ENCODE measurements around the gene ZHX3.
A peak's percentile ranks its signal among the peaks of the same experiment; 100 is the strongest.
"Not testable (repeated sequence)": the region's sequence is repeated elsewhere in the genome, so short reads cannot be mapped to it uniquely, and the experiment has no call there.

Gene ZHX3

DNA sequence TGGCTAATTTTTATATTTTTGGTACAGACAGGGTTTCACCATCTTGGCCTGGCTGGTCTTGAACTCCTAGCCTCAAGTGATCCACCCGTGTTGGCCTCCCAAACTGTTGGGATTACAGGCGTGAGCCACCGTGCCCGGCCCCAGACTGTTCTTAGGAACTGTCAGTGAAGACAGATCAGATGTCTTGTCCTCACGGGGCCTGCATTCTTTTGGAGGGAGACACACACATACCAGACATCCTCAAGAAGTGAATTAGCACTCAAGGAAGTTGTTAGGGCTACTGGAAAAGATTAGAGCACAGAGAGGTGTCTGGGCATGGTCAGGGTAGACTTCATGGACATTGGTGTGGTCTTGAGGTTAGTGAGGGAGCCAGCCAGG, 12.8 kb upstream of the ZHX3 start:
- DNase-seq: no peak

DNA sequence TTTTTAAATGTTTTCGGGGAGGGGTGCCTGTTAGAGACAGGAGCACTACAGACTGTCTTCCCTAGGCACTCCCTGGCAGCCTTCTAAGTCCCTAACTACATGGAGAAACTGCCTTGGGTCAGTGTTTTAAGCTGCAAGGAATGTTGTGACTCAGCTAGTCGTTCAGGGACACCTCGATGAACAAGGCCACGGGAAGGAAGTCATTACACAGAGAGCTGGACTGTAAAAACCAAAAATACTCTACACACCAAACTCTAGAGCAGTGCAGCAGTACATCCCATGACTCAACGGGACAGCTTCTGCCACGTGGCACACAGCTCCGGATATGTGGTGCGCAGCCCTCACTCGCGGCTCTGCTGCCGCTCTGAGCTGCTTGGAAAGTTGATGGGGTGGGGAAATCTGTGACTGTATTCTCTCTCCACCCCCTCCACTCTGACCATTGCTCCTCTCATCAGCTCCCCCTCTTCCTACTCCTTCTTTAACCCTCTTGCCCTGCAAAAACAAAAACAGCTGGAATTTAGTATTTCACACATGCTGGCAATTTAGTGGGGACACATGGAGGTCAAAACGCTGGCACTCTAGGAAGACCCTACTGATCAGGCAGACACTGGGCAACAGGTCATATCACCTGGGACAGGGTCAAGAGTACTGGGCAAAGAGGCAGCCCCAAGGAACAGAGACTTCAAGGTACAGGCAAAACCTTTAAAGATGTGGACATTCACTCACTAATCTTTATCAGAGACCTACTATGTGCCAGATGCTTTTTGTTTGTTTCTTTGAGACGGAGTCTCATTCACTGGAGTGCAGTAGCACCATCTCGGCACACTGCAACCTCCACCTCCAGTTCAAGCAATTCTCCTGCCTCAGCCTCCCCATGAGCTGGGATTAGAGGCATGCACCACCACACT, 12.2 kb upstream of the ZHX3 start:
- DNase-seq: peak; percentile 70

DNA sequence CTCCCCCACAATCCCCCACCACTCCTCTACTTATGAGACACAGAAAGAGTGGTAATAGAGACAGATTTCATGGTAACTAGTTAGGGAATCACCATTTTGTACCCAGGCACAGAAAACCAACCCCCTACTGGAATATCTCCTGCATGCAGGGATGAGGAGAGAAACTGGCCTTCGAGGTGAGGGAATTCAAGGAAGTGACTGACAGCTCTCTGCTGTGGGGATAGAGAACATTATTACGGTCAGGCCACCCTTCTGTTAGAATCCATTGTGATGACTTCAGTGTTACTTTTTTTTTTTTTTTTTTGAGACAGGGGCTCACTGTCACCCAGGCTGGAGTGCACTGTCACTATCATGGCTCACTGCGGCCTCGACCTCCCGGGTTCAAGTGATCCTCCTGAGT, 9.6 kb upstream of the ZHX3 start:
- DNase-seq: no peak

DNA sequence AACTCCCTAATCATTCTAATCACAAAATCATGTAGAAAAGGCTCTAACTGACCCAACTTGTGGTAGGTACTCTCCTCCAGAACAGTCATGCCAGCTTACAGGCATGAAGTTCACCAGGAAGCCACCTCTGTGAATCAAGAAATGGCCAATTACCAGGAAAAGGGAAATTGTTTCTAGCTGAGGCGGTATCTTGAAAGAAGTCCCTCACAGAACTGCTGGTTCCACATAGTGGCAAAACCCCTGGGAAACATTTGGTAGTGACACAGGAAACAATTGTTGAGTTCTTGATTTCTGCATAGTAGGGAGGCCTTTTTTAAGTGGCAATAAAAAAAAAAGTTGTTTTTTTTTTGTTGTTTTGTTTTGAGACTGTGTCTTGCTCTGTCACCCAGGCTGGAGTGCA, 3.4 kb upstream of the ZHX3 start:
- DNase-seq: no peak

DNA sequence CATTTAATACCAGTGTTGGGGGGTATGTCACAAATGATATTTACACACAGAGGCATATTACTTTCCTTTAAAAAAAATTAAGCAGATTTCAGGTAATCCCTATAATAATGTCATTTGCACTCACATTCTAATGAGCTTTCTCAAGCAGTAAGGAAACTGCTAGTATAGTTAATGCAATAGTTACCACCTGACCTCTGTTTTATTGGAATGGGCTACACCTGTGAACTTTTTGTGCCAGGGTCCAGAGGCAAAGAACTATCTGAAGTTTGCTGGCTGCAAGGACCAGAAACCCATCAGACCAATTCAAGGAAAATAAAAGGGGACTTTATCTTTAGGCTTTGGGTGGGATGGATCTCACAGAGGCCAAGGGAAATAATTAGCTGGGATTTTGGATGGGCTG, 2.9 kb upstream of the ZHX3 start:
- DNase-seq: no peak

DNA sequence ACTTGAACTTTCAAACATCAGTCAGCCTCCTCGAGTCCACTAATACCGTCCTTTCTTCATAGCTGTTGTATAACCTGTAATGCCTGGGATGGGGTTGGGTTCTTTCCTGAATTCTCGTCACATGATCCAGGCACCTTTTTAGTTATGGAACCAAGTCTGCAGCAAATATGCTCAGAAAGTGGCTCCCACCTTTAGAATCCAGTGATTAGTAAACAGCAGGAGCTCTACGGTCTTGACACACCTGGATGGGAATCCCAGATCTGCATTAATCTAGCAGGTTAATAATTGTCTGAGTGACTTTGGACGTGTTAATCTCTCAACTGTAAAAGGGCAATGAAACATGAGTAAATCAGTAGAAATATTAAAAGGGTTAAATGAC, 729 bp upstream of the ZHX3 start:
- DNase-seq: no peak

DNA sequence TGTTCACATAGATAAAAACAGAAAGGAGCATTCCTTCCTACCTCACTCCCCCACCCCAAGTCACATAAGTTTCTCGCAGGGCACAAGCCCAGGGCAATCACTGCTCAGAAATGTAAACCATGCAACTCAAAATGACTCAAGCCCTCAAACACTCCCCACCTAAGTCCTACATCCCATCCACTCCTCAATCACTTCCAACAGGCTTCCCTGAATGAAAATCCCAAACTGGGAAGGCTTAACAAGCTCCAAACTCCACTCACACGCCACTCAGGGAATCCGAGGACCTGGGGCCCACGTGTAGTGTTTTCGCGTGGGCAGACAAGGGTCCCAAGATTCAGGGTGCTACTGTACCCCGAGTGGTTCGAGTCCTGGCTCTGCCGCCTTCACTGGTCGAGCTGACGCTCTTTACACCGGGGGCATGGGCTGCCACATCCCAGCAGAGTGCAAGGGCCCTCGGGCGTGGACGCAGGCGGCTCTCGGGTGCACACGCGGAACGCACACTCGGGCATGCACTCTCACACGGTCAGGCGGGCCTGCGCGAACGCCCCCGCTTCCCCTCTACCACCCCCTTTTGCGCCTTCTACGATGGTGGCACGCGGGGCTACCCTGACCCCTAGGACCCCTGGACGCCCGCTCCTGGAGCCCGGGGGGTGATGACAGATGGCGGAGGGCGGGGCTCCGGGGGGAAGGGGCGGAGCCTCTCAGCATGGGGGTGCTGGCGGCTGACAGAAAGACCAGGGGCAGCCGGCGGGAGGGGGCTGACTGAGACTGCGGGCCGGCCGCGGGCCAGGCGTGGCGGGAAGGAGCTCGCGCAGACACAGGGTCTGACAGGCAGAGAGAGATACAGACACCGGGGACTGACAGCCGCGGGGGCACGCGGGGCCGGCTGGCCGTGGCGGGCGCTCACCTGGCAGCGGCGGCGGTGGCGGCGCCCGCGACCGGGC, 657 bp downstream of the ZHX3 start:
- DNase-seq: peak; percentile 86

DNA sequence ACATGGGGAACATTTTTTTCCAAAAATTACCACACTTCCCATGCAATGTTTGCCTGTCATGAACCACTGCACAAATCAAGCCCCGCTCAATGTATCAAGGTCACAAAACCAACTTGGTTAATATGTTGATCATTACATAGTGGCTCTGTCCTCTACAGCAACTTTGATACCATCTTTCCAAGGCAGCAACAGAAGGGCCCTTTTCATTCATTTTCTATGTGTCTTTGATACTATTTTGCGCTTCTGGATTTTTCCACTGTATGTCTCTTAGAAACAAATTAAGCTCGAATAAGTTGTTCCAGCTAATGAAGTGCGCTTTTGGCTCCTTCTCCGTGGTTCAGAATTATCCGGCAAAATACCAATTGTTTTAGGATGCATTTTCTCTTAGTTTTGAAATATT, 1.5 kb downstream of the ZHX3 start:
- no peak for DNase-seq

DNA sequence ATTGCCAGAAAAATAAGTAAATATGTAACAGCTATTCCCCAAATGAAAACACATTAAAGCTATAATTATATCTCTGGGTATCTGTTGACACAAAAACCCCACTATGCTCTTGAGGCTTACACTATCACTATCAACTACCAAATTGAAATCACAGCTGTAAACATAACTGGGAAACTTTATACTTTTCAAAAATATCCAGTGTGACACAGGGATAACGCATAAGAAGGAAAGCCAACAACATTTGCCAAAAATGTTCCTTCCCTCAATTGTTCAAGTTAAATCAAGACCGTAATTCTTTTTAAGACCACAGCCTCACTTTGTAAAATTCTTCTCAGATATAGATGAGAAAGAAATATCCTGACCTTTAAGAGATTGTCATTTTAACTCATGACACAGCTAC, 3.1 kb downstream of the ZHX3 start:
- no peak for DNase-seq

DNA sequence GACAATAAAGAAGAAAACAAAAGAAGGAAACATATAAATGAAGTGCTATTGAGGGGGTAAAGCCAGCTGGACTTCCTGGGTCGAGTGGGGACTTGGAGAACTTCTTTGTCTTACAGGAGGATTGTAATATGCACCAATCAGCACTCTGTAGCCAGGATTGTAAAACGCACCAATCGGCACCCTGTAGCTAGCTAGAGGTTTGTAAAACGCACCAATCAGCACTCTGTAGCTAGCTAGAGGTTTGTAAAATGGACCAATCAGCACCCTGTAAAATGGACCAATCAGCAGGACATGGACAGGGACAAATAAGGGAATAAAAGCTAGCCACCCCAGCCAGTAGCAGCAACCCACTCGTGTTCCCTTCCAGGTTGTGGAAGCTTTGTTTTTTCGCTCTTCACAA, 5.5 kb downstream of the ZHX3 start:
- not testable (repeated sequence) for DNase-seq

DNA sequence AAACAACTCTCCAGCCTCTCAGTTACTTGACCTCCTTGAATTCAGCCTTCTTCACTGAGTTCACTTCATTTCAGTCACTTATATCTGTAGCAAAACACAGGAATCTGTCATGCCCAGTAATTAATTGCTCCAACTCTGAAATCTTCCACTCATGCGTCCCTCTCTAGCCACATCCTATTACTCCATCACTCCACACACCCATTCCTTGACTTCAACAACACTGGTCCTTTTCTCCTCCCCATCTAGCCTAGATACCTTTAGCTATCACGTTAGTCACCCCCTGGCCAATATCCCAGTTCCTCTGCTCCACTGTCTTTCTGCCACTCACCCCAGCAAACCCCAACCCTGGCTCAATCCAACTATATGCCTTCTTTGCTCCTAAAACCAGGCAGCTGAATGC, 7.7 kb downstream of the ZHX3 start:
- DNase-seq: no peak

DNA sequence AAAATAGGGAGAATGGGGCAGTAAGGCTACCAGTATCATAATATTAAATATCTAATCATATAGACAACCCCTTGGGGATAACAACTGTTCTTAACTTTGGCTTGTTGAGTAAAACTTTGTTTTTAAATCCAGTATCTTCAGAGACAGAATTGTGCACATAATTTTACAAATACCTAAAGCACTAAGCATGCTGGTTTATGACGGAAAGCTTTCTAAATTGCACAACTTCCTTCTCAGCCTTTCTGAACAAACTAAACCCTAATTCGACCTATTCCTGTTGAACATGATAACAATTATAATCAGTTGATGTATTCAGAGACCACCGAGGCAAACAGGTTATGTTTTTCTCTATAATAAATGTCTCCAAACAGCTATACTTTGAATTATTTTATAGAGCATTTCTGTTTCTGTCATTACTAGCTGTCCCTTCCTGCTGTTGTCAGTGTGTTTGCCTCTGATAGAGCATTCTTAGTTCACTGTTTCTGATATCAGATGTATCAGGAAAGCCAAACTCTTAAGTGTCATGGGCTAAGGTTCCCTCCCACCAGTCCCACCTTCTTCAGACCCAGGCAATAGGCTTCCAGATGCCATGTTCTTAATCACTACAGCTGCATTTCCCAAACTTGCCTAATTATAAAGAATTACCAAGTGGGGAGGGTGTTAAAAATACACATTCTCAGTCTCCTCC, 8.7 kb downstream of the ZHX3 start:
- DNase-seq: no peak

DNA sequence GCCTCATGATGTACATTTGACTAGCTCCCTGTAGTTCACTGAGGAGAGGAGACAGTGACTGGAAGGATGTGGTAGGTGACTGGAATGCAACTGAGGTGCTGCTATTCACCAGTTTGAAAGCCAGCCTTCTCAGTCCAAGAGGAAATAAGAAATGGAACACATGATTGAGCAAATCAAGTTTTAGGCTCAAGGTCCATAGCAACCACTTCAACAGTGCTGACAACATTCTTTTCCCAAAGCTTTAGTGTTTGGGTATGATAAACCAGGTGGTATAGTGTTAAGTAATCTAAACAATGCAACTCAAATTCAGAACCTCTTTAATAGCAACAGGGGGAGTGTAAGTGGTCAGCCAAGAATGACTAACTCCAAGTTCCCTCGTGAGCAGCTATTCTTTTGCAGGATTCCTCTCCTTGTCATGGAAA, 9.2 kb downstream of the ZHX3 start:
- DNase-seq: no peak

DNA sequence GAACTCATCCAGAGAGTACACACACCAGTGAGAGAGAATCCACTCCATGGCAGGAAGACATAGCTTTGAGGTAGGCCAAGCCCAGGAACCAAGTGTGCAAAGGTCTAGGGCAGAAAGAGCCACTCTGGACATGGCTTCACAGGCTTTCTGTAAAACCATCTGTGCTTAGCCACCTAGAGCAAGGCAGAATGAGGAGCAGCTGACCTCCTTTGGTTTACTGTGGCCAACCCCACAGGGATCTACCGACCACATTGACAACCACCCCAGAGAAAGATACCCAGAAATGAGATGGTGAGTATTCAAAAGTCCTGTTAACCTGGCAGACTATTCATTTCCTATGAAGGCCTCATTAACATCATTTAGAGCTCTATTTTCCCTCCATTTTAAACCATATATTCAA, 10.5 kb downstream of the ZHX3 start:
- DNase-seq: no peak

DNA sequence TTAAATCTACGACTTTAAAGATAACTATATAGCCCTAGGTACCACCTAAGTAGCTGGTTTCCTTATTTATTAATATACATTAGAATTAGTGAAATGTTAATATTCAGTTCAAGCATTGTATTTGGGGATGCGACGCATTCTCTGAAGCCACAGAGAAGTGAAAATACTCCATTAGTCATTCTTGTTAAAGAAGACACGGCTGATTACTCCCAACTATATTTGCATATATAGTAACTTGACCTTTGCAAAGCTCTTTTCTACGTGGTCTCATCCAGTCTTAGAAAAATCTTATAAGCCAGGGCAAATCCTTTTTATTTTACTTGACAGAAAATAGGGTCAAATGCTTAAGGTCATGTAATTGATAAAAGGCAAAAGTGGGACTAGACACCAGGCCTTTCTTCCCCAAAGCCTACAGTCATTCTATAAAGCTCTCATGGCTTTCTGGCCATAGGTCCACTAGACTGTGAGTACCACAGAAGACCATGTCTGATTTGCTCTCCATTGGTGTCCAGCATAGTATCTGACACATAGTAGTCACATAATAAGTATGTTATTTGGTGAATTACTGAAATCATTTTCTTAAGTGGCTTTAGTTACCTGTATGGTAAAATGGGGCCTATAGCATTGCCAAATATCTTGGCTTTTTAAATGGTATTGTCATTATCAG, 11.3 kb downstream of the ZHX3 start:
- no peak for DNase-seq

DNA sequence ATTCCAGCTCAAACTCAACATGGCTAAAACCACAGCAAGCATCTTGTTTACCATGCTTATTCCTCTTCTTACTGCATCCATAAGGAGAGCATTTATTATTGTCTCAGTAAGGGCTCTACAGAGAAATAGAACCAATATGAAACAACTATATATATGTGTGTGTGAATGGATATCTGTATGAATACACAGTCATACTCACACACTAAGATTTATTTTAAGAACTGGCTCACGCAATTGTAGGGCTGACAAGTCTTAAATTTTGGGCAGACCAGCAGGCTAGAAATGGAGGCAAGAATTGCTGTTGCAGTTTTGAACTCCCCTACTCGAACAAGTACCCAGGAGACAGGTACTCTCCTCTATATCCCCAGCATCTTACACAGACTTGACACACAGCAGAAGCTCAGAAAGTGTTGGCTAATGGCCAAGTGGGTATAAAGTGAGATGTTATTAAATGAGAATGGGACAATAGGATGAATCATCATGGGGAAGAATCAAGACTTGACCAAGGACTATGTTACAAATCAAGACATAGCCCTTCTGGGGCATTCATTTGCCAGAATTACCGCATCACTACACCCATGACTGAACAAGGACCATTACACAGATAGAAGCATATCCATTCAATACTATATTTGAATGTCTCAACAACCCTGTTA, 13.0 kb downstream of the ZHX3 start:
- DNase-seq: no peak

DNA sequence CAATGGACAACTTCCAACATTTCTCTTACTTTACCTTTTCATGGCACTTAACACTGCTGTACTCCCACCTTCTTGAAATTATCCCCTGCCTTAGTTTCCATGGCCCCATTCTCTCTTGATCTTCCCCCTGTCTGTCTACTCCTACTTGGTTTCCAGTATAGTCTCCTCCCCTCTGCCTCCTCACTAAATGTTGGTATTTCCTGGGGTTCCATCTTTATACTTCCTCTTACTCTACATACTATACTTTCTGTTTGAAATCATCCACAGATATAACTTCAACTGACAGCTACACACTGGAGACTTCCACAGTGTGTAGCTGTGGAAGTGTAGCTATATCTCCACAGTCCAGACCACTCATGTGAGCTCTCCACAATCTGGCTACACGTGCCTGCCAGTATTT, 13.5 kb downstream of the ZHX3 start:
- no peak for DNase-seq

DNA sequence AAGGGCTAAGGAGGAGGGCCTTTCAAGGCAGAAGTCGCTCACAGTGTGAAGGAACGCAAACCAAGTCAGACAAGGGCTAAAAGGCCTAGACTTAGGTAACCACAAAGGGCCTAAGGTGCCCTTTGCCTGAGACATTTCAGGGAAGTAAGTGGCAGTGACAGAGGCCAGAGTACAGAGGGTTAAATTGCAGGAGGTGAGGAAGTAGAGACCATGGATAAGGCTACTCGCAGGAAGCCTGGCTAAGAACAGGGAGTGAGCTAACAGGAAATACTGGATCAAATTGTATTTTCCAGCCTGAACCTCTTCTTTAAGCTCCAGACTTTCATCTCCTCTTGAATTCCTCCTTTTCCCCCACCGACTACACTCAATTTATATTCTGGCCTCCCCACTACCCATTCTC, 16.6 kb downstream of the ZHX3 start:
- no peak for DNase-seq

DNA sequence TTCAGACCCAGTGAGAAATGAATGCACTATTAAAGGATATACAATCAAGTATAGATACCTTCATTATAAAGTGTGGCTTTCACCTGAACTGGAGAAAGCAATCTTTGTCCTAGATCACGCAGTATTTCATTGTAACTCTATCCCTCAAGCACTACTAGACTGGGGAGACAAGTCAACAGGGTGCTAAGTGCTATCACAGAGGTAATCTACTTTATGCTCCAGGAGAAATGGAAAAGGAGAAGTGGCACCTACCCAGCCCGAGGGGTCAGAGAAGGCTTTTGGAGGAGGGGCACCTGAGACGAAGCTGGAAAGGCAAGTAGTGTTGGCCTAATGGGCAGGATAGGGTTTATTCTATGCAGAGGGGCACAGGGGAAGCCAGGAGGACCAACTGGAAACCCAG, 17.1 kb downstream of the ZHX3 start:
- DNase-seq: no peak

DNA sequence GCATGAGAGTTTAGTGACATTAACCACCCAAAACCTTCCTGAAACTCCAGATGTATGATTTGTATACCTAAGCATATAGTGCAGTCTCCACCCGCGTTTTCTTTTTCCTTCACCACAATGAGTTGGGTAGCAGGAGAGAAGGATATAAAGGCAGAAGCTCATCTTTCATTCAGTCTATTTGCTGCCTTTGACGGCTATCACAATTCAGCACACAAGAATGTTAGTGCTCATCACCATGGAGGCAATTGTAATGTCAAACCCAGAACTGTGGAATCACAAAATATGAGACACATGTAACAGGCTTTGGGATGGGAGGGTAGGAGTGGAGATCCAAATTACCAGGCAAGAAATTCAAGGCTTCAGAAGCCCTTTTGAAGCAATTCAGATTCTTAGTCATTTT, 17.6 kb downstream of the ZHX3 start:
- no peak for DNase-seq

DNA sequence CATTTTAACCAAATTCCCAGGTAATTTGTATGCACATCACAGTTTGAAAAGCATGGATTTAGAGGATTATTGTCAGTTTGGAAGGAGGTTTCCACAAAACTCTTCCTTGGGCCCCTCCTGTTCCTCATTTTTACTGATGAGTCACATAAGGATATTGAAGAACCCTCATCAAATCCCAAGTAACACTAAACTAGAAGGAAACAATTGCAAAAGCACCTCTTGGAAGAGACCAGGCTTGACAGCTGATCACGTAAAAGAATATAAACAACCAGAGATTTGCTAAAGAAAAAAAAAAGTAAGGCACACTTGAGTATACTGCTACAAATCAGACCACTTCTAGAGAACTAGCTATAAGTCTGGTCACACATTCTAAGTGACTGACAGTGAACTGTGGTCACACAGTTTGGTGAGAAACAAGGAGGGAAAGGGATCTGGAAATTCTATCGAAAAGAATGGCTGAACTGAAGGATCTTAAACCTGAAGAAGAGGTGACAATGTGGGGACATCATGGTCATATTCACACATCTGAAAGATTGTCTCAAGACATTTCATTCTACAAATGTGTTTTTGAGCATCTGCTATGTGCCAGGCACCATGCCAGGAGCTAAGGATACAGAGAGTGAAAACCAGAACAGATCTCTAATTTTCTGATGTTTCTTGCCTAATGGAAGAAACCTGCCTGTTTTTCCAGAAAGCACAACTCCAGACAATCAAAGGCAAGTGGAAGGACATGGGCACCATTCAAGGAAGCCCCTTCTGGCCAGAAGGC, 24.1 kb downstream of the ZHX3 start:
- DNase-seq: no peak

Data from right forelimb (tissue), 1 donor.